Stimulated activated naive CD8-positive, alpha-beta T cell treated with anti-CD3 and anti-CD28 coated beads, Interleukin-15, amount 100 ng/mL, for 72 hours (primary cell): ENCODE results near the gene PARP15.

Source experiments
- ATAC-seq: fragments of 150-1000 bp; cut with Tn5 transposase; 2 replicates; pipeline ENCODE4 v1.10.0; 2021; ENCODE audit warnings: mild to moderate bottlenecking, moderate library complexity
- DNase-seq, 2 donors: peaks; one replicate each; pipeline ENCODE4 v3.0.0; 2021 to 2022
- H3K27ac Mint-ChIP-seq, 2 donors: one replicate each; pipeline ENCODE4 v1.8.0; 2022; ENCODE audit warnings: mild to moderate bottlenecking in 2 of 2, mixed read lengths in 2 of 2, moderate library complexity in 2 of 2
- H3K27me3 Mint-ChIP-seq: one replicate; pipeline ENCODE4 v1.8.0; 2022; ENCODE audit warnings: mixed read lengths
- H3K4me1 Mint-ChIP-seq: one replicate; pipeline ENCODE4 v1.8.0; 2022; ENCODE audit warnings: mild to moderate bottlenecking, mixed read lengths
- H3K4me3 Mint-ChIP-seq, 2 donors: one replicate each; pipeline ENCODE4 v1.8.0; 2022; ENCODE audit warnings: mild to moderate bottlenecking in 2 of 2, mixed read lengths in 2 of 2, moderate library complexity in 1 of 2
- H3K9me3 Mint-ChIP-seq, 2 donors: one replicate each; pipeline ENCODE4 v1.8.0; 2022; ENCODE audit warnings: mixed read lengths in 2 of 2

PARP15 gene

GRCh38 chr3:122589297-122589696 lies 11.8 kb downstream of the PARP15 start:
- ATAC-seq, result no peak

GRCh38 chr3:122590610-122591009 lies 13.2 kb downstream of the PARP15 start:
- DNase-seq, result no peak
- peaks cover 28% of the 10 kb centered on the region for H3K4me1 Mint-ChIP-seq
- H3K27ac Mint-ChIP-seq, result no peak overlapping the region
- ATAC-seq, result no peak
- peaks cover 0 to 4% of the 10 kb centered on the region in 2 donors for H3K9me3 Mint-ChIP-seq
- H3K27me3 Mint-ChIP-seq, result no peaks in the 10 kb centered on the region
- H3K4me3 Mint-ChIP-seq, result no peak overlapping the region

More at GRCh38 chr3:122589297-122589696, 11.8 kb downstream of the PARP15 start:
- H3K4me1 Mint-ChIP-seq, result peaks cover 42% of the 10 kb centered on the region
- H3K9me3 Mint-ChIP-seq, result no peaks in the 10 kb centered on the region
- H3K4me3 Mint-ChIP-seq, result no peak overlapping the region
- DNase-seq, result no peak
- no peaks in the 10 kb centered on the region for H3K27me3 Mint-ChIP-seq
- H3K27ac Mint-ChIP-seq, result no peak overlapping the region

DNA sequence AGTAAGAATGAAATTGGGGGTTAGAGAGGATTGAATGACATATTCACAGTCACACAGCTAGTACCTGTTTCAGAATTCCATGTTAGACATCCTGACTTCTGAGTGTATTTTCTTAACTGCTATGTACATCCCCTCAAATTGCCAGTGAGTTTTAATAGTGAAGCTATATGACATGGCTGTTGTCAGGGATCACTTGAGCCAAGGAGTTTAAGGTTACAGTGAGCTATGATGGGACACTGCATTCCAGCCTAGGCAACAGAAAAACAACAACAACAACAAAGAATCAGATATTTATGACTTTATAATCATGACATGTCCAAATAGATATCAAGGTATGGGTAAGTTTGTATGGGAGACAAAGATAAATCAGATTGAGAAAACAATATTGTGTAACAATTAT lies 16.6 kb downstream of the PARP15 start:
- Mint-ChIP-seq H3K4me3 (no peak overlapping the region), H3K4me1 (peaks cover 16% of the 10 kb centered on the region), H3K27ac (no peak overlapping the region), H3K9me3 (peaks cover 0 to 12% of the 10 kb centered on the region in 2 donors), H3K27me3 (no peaks in the 10 kb centered on the region)
- DNase-seq, result no peak
- no peak for ATAC-seq

DNA sequence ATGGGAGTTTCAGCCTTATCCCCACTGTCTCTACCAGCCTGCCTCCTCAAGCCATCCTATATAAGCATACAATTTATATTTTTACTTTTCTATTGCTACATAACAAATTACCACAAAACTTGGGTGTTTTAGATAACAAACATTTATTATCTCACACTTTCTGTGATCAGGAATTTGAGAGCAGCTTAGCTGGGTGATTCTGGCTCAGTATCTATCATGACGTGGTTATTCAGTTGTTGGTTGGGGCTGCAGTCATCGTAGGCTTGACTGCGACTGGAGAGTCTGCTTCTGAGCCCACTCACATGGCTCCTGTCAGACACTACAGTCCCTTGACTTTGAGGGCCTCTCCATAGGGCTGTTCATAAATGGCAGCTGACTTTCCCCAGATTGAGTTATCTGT lies 20.7 kb downstream of the PARP15 start:
- Mint-ChIP-seq H3K9me3 (peaks cover 0 to 12% of the 10 kb centered on the region in 2 donors), H3K27ac (no peak overlapping the region), H3K4me1 (peaks cover 21% of the 10 kb centered on the region), H3K4me3 (no peak overlapping the region), H3K27me3 (no peaks in the 10 kb centered on the region)
- no peak for ATAC-seq
- no peak for DNase-seq

- ATAC-seq (no peak), DNase-seq (no peak)
- Mint-ChIP-seq H3K27ac (no peak overlapping the region), H3K4me3 (no peak overlapping the region), H3K27me3 (no peaks in the 10 kb centered on the region), H3K4me1 (peaks cover 25% of the 10 kb centered on the region), H3K9me3 (peaks cover 0 to 12% of the 10 kb centered on the region in 2 donors)
Measured at GRCh38 chr3:122598556-122598955, 21.1 kb downstream of the PARP15 start.

DNA sequence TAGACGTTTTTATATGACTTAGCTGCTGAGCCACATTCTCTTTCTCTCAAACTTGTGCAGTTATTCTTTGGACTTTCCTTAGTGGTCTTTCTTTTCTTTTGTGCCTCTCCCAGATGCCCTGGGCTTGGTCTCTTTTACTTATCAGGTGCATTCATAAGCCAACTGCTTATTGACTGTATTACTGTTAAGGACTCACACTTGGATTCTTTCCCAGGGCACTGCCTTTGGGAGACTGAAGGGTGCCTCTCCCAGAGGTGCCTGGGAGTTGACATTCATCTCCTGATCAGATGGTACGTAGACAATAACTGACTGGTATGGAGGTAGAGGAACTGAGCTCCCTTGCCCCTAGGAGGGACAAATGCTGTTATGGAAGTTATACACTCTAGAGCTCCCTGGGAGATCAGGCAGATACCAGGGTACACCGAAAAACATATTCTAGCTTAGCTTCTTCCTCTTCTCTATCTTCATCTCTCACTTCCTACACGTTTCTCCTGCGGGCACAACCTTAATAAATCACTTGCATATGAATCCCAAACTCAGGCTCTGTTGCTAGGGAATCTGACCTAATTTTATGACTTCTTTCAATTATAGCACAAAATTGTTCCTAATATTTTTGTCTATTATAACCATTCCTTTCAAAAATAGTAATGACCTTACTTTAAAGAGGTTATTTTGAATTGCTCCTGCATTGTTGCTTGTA lies 24.7 kb downstream of the PARP15 start:
- DNase-seq (no peak), ATAC-seq (no peak)
- H3K27me3 Mint-ChIP-seq, result no peaks in the 10 kb centered on the region
- no peaks in the 10 kb centered on the region for H3K9me3 Mint-ChIP-seq
- H3K4me1 Mint-ChIP-seq, result peaks cover 37% of the 10 kb centered on the region
- no peak overlapping the region for H3K4me3 Mint-ChIP-seq
- H3K27ac Mint-ChIP-seq, result no peak overlapping the region

- no peaks in the 10 kb centered on the region for H3K9me3 Mint-ChIP-seq
- DNase-seq (no peak), ATAC-seq (no peak)
- no peak overlapping the region for H3K27ac Mint-ChIP-seq
- H3K27me3 Mint-ChIP-seq, result no peaks in the 10 kb centered on the region
- no peak overlapping the region for H3K4me3 Mint-ChIP-seq
- peaks cover 37% of the 10 kb centered on the region for H3K4me1 Mint-ChIP-seq
Measured at GRCh38 chr3:122603056-122603455, 25.6 kb downstream of the PARP15 start.

- ATAC-seq, result no peak
- peaks cover 0 to 5% of the 10 kb centered on the region in 2 donors for H3K9me3 Mint-ChIP-seq
- DNase-seq, result no peak
- no peak overlapping the region for H3K27ac Mint-ChIP-seq
- H3K4me1 Mint-ChIP-seq, result peaks cover 41% of the 10 kb centered on the region
- H3K4me3 Mint-ChIP-seq, result no peak overlapping the region
- no peaks in the 10 kb centered on the region for H3K27me3 Mint-ChIP-seq
Measured at GRCh38 chr3:122606330-122606729, 28.9 kb downstream of the PARP15 start.

GRCh38 chr3:122608916-122609315 lies 31.5 kb downstream of the PARP15 start:
- H3K9me3 Mint-ChIP-seq, result peaks cover 0 to 9% of the 10 kb centered on the region in 2 donors
- no peak overlapping the region for H3K4me3 Mint-ChIP-seq
- H3K27me3 Mint-ChIP-seq, result no peaks in the 10 kb centered on the region
- peaks cover 31% of the 10 kb centered on the region for H3K4me1 Mint-ChIP-seq
- DNase-seq, result no peak
- no peak for ATAC-seq
- H3K27ac Mint-ChIP-seq, result peak overlapping the region; percentile 53 to 88

DNA sequence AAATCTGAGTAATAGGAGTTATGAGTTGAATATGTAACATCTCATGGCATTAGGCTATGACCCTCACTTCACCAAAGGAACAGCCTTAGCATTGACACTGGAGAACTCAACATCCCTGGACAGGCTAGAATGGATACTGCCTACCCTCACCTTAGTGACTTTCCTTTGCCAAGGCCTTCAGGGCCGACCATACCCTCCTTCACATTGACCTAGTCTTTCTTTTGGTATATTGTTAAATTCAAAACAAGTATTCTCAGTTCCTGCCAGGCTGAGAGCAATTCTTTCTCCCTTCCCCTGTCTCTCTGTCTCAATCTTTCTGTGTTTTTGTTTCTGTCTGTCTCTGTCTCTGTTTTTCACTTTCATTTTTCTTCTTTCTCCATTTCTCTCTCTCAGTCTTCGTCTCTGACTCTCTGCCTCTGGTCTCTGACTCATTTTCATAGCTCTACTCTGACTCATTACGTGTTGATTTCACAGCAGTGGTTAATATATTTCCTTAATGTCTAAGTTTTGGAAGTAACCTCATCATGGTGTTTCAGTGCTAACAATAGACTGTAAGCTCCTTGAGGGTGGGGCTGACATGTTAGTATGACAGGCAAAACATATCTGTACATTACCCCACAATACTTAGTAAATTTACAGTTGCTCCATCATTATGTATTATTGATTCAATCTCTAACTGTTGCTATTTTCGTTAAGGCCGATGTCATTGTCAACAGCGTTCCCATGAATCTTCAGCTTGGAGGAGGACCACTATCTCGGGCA lies 32.5 kb downstream of the PARP15 start:
- DNase-seq (peak; percentile 28 to 49), ATAC-seq (peak; percentile 98)
- Mint-ChIP-seq H3K9me3 (peaks cover 0 to 9% of the 10 kb centered on the region in 2 donors), H3K4me3 (peak overlapping the region; percentile 21 to 70), H3K27ac (peak overlapping the region; percentile 23 to 87), H3K27me3 (no peaks in the 10 kb centered on the region), H3K4me1 (peaks cover 28% of the 10 kb centered on the region)

GRCh38 chr3:122612696-122613095 lies 35.2 kb downstream of the PARP15 start:
- no peaks in the 10 kb centered on the region for H3K27me3 Mint-ChIP-seq
- H3K4me1 Mint-ChIP-seq, result peaks cover 21% of the 10 kb centered on the region
- H3K9me3 Mint-ChIP-seq, result peaks cover 0 to 9% of the 10 kb centered on the region in 2 donors
- DNase-seq (no peak), ATAC-seq (no peak)
- no peak overlapping the region for H3K4me3 Mint-ChIP-seq
- H3K27ac Mint-ChIP-seq, result no peak overlapping the region

DNA sequence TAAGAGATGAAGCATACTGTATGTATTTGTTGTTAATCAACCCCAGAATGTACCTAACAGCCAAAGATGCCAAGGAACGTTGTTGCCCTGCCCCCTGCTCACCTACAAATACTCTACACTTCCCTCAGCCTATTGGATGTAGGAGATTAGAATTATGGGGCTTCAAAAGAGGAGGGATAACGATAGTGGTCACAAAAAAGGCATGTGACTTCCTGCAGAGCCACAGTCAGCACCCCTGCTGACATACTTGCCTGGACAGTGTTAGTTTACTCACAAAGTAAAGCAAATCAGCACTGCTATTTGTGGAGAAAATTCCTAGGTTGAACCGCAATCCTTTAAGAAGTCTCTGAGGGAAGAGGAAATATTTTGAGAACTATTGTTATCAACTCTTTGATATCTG lies 37.9 kb downstream of the PARP15 start:
- peaks cover 0 to 9% of the 10 kb centered on the region in 2 donors for H3K9me3 Mint-ChIP-seq
- ATAC-seq (no peak), DNase-seq (no peak)
- H3K4me3 Mint-ChIP-seq, result no peak overlapping the region
- no peak overlapping the region for H3K27ac Mint-ChIP-seq
- peaks cover 5% of the 10 kb centered on the region for H3K4me1 Mint-ChIP-seq
- H3K27me3 Mint-ChIP-seq, result no peaks in the 10 kb centered on the region

DNA sequence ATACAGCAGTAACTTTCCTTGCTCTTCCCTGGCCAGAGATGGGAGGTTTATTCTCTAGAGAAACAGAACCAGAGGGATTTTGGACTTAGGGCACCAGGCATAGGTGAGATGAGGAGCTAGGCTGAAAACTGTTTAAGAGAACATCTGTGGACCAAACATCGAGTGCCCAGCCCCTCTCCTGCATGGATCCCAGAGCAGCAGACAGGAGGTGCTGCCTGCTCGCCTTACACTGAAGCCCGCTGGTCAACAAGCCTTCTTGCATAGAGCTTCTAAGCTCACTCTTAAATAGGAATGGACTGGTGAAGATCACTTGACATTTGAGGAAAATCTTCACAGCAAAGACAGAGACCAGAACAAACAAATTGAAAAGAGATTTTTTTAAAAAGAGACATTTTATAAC lies 41.2 kb downstream of the PARP15 start:
- no peaks in the 10 kb centered on the region for H3K27me3 Mint-ChIP-seq
- no peak overlapping the region for H3K27ac Mint-ChIP-seq
- no peaks in the 10 kb centered on the region for H3K4me1 Mint-ChIP-seq
- DNase-seq (no peak), ATAC-seq (no peak)
- no peaks in the 10 kb centered on the region for H3K9me3 Mint-ChIP-seq
- no peak overlapping the region for H3K4me3 Mint-ChIP-seq

DNA sequence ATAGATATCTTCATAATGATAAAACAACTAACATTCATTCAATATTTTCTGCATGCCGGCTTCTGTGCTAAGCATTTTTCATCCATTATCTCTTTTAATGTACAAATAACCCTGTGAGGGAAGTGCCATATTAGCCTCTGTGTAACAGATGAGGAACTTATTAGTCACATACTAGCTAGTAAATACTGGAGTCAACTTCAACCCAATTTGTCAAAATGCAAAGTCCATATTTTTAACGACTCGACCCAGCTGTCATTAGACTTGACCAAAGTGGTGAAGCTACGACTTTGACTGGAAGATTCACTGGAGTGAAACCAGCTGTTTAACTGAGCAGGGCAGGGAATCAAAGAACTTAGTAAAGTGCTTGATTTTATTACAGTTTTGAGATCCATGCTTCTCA lies 41.6 kb downstream of the PARP15 start:
- no peak overlapping the region for H3K27ac Mint-ChIP-seq
- no peaks in the 10 kb centered on the region for H3K4me1 Mint-ChIP-seq
- H3K27me3 Mint-ChIP-seq, result no peaks in the 10 kb centered on the region

DNA sequence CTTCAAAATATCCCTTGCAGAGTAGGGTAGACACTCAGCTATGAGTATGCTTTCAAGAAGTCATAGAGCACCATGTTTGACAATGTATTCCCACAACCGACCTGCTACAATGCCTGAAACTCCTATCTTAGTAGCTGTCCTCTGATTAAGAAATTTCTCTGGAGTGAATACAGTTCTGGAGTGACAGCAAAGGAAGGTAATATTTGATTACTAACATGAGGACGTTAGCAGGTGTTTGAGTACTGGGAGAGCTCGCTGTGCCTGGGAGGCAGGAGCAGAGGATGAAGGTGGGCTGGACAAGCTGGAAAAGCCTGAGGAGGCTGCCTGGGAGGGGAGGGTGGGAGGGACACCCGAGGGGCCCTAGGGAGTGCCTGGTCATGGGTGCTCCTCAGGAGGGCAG lies 42.9 kb downstream of the PARP15 start:
- Mint-ChIP-seq H3K4me3 (no peak overlapping the region), H3K9me3 (no peaks in the 10 kb centered on the region), H3K27me3 (no peaks in the 10 kb centered on the region), H3K27ac (no peak overlapping the region), H3K4me1 (no peaks in the 10 kb centered on the region)
- DNase-seq (no peak), ATAC-seq (no peak)

More for the DNA sequence above, 41.6 kb downstream of the PARP15 start:
- ATAC-seq (no peak), DNase-seq (no peak)
- no peaks in the 10 kb centered on the region for H3K9me3 Mint-ChIP-seq
- no peak overlapping the region for H3K4me3 Mint-ChIP-seq

- no peak for ATAC-seq
- no peak overlapping the region for H3K27ac Mint-ChIP-seq
- DNase-seq, result no peak
- no peaks in the 10 kb centered on the region for H3K4me1 Mint-ChIP-seq
- no peaks in the 10 kb centered on the region for H3K27me3 Mint-ChIP-seq
- H3K4me3 Mint-ChIP-seq, result no peak overlapping the region
- no peaks in the 10 kb centered on the region for H3K9me3 Mint-ChIP-seq
Measured at GRCh38 chr3:122621112-122621511, 43.7 kb downstream of the PARP15 start.
